HepG2 (cell line): ENCODE data around the gene LTC4S. TPM values are rescaled to one million over a fixed set of nuclear protein-coding genes. Genes with fewer than 3 reads are reported as not detected.

ENCODE experiments used
- AGO2 ChIP-seq: fragments of 200-400 bp; formaldehyde crosslinking; optimal IDR thresholded peaks from 2 replicates; pipeline ENCODE3; 2017; ENCODE audit warnings: mild to moderate bottlenecking, low read depth, low read length, moderate library complexity
- FOXJ3 ChIP-seq: sonication (generic); formaldehyde crosslinking; IDR thresholded peaks from 2 replicates; pipeline ENCODE4 v1.4.0; 2020; ENCODE audit warnings: missing genetic modification reagents, mild to moderate bottlenecking, borderline replicate concordance
- ISX ChIP-seq: sonication (generic); formaldehyde crosslinking; conservative IDR thresholded peaks from 2 replicates; pipeline ENCODE4 v1.5.0; 2020; ENCODE audit warnings: missing genetic modification reagents
- NFKBIZ ChIP-seq: IDR thresholded peaks from 2 replicates; pipeline ENCODE4 v1.6.1; 2018; ENCODE audit warnings: missing genetic modification reagents, missing compliant biosample characterization
- SAP130 ChIP-seq: IDR thresholded peaks from 2 replicates; pipeline ENCODE4 v1.6.1; 2016; ENCODE audit warnings: low read depth
- SOX6 ChIP-seq, 2 experiments: fragments of 450-650 bp in 1 of 2; sonication (generic) in 1 of 2; formaldehyde crosslinking in 1 of 2; IDR thresholded peaks; 2 replicates each; pipeline versions ENCODE4 v1.4.0 to v1.6.1; 2017 to 2020; ENCODE audit warnings: antibody characterized with exemption in 1 of 2, mild to moderate bottlenecking in 1 of 2, missing genetic modification reagents in 1 of 2
- TEAD2 ChIP-seq: sonication (generic); formaldehyde crosslinking; IDR thresholded peaks from 2 replicates; pipeline ENCODE4 v1.9.0; 2021; ENCODE audit warnings: missing genetic modification reagents
- ZNF225 ChIP-seq: sonication (generic); formaldehyde crosslinking; IDR thresholded peaks from 2 replicates; pipeline ENCODE4 v1.4.0; 2020; ENCODE audit warnings: mild to moderate bottlenecking, missing genetic modification reagents
- ZNF468 ChIP-seq: sonication (generic); formaldehyde crosslinking; IDR thresholded peaks from 2 replicates; pipeline ENCODE4 v1.8.0; 2022; ENCODE audit warnings: mild to moderate bottlenecking, moderate library complexity, missing genetic modification reagents
- ZNF772 ChIP-seq: sonication (generic); formaldehyde crosslinking; IDR thresholded peaks from 2 replicates; pipeline ENCODE4 v1.5.0; 2020; ENCODE audit warnings: mild to moderate bottlenecking, missing genetic modification reagents
- polyA plus RNA-seq, 8 experiments: library from polyadenylated mRNA; depleted of rRNA in 3 of 8; stranded (reverse) in 7 of 8; unstranded in 1 of 8; fragments of >200 nt; fragmentation: Illumina TruSeq in 4 of 8; extraction: Trizol in 4 of 8; gene quantifications; 2 replicates each; pipeline versions ENCODE4 v1.2.1 to v1.2.3, GENCODE V29; 2011 to 2016; ENCODE audit warnings: low read depth in 4 of 8, missing spikeins in 1 of 8, mixed read lengths in 1 of 8; ENCODE audit not compliant: insufficient read depth in 1 of 8
- total RNA-seq, 5 experiments: library from RNA; depleted of rRNA; stranded (reverse); fragments of >200 nt; fragmentation: Illumina TruSeq; extraction: Trizol; gene quantifications; 2 replicates each; pipeline ENCODE4 v1.2.3, GENCODE V29; 2016; ENCODE audit warnings: low read depth in 1 of 5
- TF ChIP-seq, protein P1 (sequence below): sonication (generic); formaldehyde crosslinking; IDR thresholded peaks from 2 replicates; pipeline ENCODE4 v1.8.0; 2022; ENCODE audit warnings: missing genetic modification reagents, mild to moderate bottlenecking, borderline replicate concordance
- TF ChIP-seq, protein P2 (sequence below): conservative IDR thresholded peaks from 2 replicates; pipeline ENCODE4 v1.6.1; 2018; ENCODE audit warnings: missing genetic modification reagents
- TF ChIP-seq, protein P3 (sequence below): sonication (generic); formaldehyde crosslinking; IDR thresholded peaks from 2 replicates; pipeline ENCODE4 v1.5.0; 2020; ENCODE audit warnings: missing genetic modification reagents
- TF ChIP-seq, protein P4 (sequence below): sonication (generic); formaldehyde crosslinking; IDR thresholded peaks from 2 replicates; pipeline ENCODE4 v1.4.0; 2020; ENCODE audit warnings: missing genetic modification reagents
- TF ChIP-seq, protein P5 (sequence below): IDR thresholded peaks from 2 replicates; pipeline ENCODE4 v1.6.1; 2016; ENCODE audit warnings: missing genetic modification reagents, missing compliant biosample characterization
- TF ChIP-seq, protein P6 (sequence below): sonication (generic); formaldehyde crosslinking; IDR thresholded peaks from 2 replicates; pipeline ENCODE4 v1.5.0; 2020; ENCODE audit warnings: missing genetic modification reagents, mild to moderate bottlenecking, borderline replicate concordance

Gene LTC4S
- total and polyA plus RNA-seq, 2 of the 13 experiments (the other 11 are each of a cell fraction or from before 2014, with no cell fraction given), result 0.35 TPM; not detected in 1

DNA sequence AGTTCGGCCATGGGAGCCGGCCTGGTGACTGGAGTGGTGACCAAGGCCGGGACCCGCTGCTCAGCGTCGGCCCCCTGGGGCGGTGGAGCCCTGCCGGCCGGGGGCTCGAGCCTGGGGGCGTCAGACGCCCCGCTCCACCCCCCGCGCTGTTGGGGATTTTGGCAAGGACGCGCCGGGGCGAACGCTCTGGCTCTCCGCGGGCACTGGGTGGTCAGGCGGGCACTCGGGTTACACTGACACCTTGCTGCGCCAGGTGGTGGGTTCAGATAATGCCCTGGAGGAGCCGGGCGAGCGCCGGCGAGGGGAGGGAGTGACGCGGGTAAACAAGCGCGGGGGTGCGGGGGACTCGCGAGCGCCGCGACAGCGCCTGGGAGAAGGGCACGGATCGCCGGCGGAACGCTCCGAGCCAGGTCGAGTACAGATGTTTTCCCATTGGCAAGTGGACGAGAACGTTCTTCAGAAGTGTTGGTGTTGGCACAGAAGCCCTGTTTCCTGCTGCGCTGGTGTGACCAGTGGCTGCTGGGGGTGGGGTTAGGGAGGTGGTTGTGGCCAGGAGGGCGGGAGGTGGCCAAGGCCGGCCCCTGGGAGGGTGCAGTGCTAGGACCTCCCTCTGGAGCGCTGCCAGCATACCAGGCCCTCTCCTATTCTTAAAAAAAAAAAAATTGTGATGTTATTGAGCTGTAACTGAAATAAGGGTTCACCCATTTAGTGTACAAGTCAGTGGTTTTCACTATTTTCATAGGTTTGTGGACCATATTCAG, 27.7 kb downstream of the LTC4S start (continued):
- TF ChIP-seq ISX (CRISPR knock-in tag) (no peak), ZNF225 (CRISPR knock-in tag) (peak; percentile 58; the same call in 1 of the 2 replicates), SOX6 (IDR thresholded peaks at IDR 0.05) (no peak), SOX6 (CRISPR knock-in tag; IDR thresholded peaks at IDR 0.05) (peak; percentile 26), FOXJ3 (peak; percentile 48; the same call in 1 of the 2 replicates), TEAD2 (CRISPR knock-in tag) (no peak), ZNF772 (CRISPR knock-in tag) (0 out of 2 replicates have a peak, but pooled peaks have one; percentile 71), NFKBIZ (CRISPR knock-in tag) (no peak), ZNF468 (no peak), AGO2 (peak; percentile 100), SAP130 (CRISPR knock-in tag) (peak; percentile 75)
- TF ChIP-seq, protein P1, sequence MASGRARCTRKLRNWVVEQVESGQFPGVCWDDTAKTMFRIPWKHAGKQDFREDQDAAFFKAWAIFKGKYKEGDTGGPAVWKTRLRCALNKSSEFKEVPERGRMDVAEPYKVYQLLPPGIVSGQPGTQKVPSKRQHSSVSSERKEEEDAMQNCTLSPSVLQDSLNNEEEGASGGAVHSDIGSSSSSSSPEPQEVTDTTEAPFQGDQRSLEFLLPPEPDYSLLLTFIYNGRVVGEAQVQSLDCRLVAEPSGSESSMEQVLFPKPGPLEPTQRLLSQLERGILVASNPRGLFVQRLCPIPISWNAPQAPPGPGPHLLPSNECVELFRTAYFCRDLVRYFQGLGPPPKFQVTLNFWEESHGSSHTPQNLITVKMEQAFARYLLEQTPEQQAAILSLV, result no peak
- TF ChIP-seq, protein P2, sequence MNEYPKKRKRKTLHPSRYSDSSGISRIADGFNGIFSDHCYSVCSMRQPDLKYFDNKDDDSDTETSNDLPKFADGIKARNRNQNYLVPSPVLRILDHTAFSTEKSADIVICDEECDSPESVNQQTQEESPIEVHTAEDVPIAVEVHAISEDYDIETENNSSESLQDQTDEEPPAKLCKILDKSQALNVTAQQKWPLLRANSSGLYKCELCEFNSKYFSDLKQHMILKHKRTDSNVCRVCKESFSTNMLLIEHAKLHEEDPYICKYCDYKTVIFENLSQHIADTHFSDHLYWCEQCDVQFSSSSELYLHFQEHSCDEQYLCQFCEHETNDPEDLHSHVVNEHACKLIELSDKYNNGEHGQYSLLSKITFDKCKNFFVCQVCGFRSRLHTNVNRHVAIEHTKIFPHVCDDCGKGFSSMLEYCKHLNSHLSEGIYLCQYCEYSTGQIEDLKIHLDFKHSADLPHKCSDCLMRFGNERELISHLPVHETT, result no peak
- TF ChIP-seq, protein P3, sequence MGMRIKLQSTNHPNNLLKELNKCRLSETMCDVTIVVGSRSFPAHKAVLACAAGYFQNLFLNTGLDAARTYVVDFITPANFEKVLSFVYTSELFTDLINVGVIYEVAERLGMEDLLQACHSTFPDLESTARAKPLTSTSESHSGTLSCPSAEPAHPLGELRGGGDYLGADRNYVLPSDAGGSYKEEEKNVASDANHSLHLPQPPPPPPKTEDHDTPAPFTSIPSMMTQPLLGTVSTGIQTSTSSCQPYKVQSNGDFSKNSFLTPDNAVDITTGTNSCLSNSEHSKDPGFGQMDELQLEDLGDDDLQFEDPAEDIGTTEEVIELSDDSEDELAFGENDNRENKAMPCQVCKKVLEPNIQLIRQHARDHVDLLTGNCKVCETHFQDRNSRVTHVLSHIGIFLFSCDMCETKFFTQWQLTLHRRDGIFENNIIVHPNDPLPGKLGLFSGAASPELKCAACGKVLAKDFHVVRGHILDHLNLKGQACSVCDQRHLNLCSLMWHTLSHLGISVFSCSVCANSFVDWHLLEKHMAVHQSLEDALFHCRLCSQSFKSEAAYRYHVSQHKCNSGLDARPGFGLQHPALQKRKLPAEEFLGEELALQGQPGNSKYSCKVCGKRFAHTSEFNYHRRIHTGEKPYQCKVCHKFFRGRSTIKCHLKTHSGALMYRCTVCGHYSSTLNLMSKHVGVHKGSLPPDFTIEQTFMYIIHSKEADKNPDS (CRISPR knock-in tag), result peak; percentile 58; the same call in 1 of the 2 replicates
- TF ChIP-seq, protein P4, sequence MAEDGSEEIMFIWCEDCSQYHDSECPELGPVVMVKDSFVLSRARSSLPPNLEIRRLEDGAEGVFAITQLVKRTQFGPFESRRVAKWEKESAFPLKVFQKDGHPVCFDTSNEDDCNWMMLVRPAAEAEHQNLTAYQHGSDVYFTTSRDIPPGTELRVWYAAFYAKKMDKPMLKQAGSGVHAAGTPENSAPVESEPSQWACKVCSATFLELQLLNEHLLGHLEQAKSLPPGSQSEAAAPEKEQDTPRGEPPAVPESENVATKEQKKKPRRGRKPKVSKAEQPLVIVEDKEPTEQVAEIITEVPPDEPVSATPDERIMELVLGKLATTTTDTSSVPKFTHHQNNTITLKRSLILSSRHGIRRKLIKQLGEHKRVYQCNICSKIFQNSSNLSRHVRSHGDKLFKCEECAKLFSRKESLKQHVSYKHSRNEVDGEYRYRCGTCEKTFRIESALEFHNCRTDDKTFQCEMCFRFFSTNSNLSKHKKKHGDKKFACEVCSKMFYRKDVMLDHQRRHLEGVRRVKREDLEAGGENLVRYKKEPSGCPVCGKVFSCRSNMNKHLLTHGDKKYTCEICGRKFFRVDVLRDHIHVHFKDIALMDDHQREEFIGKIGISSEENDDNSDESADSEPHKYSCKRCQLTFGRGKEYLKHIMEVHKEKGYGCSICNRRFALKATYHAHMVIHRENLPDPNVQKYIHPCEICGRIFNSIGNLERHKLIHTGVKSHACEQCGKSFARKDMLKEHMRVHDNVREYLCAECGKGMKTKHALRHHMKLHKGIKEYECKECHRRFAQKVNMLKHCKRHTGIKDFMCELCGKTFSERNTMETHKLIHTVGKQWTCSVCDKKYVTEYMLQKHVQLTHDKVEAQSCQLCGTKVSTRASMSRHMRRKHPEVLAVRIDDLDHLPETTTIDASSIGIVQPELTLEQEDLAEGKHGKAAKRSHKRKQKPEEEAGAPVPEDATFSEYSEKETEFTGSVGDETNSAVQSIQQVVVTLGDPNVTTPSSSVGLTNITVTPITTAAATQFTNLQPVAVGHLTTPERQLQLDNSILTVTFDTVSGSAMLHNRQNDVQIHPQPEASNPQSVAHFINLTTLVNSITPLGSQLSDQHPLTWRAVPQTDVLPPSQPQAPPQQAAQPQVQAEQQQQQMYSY (CRISPR knock-in tag), result 0 out of 2 replicates have a peak, but pooled peaks have one; percentile 36
- TF ChIP-seq, protein P5, sequence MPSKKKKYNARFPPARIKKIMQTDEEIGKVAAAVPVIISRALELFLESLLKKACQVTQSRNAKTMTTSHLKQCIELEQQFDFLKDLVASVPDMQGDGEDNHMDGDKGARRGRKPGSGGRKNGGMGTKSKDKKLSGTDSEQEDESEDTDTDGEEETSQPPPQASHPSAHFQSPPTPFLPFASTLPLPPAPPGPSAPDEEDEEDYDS (CRISPR knock-in tag), result peak; percentile 93
- TF ChIP-seq, protein P6, sequence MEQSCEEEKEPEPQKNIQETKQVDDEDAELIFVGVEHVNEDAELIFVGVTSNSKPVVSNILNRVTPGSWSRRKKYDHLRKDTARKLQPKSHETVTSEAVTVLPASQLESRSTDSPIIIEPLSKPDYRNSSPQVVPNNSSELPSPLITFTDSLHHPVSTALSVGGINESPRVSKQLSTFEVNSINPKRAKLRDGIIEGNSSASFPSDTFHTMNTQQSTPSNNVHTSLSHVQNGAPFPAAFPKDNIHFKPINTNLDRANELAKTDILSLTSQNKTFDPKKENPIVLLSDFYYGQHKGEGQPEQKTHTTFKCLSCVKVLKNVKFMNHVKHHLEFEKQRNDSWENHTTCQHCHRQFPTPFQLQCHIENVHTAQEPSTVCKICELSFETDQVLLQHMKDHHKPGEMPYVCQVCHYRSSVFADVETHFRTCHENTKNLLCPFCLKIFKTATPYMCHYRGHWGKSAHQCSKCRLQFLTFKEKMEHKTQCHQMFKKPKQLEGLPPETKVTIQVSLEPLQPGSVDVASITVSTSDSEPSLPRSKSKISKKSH, result 0 out of 2 replicates have a peak, but pooled peaks have one; percentile 3
